Measurements from ENCODE around the gene PITX1.

Gene PITX1

DNA sequence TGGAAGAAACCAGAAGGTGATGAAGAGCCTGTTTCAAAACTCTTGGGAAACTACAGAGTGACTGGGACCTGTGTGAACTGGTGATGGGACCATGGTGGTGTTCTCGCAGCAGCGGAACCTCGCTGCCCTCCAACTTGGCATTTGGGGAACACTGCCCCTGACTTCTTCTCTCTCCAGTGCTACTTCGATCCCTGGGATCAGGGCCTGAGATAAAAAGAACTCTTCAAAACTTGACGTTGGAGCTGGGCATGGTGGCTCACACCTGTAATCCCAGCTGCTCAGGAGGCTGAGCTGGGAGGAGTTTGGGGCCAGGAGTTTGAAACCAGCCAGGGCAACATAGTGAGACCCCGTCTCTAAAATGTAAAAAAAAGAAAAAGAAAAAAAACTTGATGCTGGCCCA lies 18.1 kb downstream of the PITX1 start:
- no peak for FAIRE-seq
- DNase-seq (ENCODE audit: insufficient read length, low spot score), result no peak
- no peak for TF ChIP-seq POU2F2 (IDR thresholded peaks at IDR 0.05; ENCODE audit: low read depth, low read length)
- TF ChIP-seq TAF1 (IDR thresholded peaks at IDR 0.05; ENCODE audit: low read depth, low read length), result no peak
- no peak for TF ChIP-seq POLR2AphosphoS5 (IDR thresholded peaks at IDR 0.05; ENCODE audit: low read depth, low read length)
- TF ChIP-seq POLR2A (IDR thresholded peaks at IDR 0.05; ENCODE audit: low read depth, low read length), result no peak
- no peak for TF ChIP-seq SPI1 (IDR thresholded peaks at IDR 0.05; ENCODE audit: low read depth, low read length)
- no peak for TF ChIP-seq PAX5 (IDR thresholded peaks at IDR 0.05; ENCODE audit: insufficient read depth, low read length, severe bottlenecking)

- no peak for FAIRE-seq
- no peak for DNase-seq (ENCODE audit: insufficient read length, low spot score)
- TF ChIP-seq POLR2A (IDR thresholded peaks at IDR 0.05; ENCODE audit: low read depth, low read length), result no peak
- no peak for TF ChIP-seq POLR2AphosphoS5 (IDR thresholded peaks at IDR 0.05; ENCODE audit: low read depth, low read length)
- no peak for TF ChIP-seq TAF1 (IDR thresholded peaks at IDR 0.05; ENCODE audit: low read depth, low read length)
- TF ChIP-seq SPI1 (IDR thresholded peaks at IDR 0.05; ENCODE audit: low read depth, low read length), result no peak
- TF ChIP-seq POU2F2 (IDR thresholded peaks at IDR 0.05; ENCODE audit: low read depth, low read length), result no peak
- no peak for TF ChIP-seq PAX5 (IDR thresholded peaks at IDR 0.05; ENCODE audit: insufficient read depth, low read length, severe bottlenecking)
Measured at GRCh38 chr5:135013947-135014570, 20.0 kb downstream of the PITX1 start.

DNA sequence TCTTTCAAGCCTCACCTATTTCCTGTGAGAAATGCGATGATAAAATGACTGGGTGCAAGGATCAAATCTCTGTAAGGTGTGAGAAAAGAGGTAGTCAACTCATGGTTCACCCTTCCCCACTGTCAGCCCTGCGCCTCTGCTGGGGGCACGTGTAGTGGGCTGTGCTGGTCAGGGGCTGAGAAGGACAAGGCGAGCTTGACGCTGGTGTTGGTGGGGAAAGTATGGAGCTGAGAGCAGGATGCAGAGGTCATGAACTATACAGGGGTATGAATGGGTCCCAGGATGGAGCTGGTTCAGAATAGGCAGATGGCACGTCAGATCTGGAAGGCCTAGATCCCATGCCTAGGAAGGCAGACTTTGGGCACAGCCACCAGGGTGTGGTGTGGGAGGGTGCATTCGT lies 20.6 kb downstream of the PITX1 start:
- TF ChIP-seq SPI1 (IDR thresholded peaks at IDR 0.05; ENCODE audit: low read depth, low read length) (no peak), POLR2AphosphoS5 (IDR thresholded peaks at IDR 0.05; ENCODE audit: low read depth, low read length) (no peak), PAX5 (IDR thresholded peaks at IDR 0.05; ENCODE audit: insufficient read depth, low read length, severe bottlenecking) (no peak), POLR2A (IDR thresholded peaks at IDR 0.05; ENCODE audit: low read depth, low read length) (no peak), POU2F2 (IDR thresholded peaks at IDR 0.05; ENCODE audit: low read depth, low read length) (no peak), TAF1 (IDR thresholded peaks at IDR 0.05; ENCODE audit: low read depth, low read length) (no peak)
- FAIRE-seq (no peak), DNase-seq (ENCODE audit: insufficient read length, low spot score) (no peak)

- DNase-seq (ENCODE audit: insufficient read length, low spot score), result no peak
- no peak for FAIRE-seq
- TF ChIP-seq SPI1 (IDR thresholded peaks at IDR 0.05; ENCODE audit: low read depth, low read length), result no peak
- no peak for TF ChIP-seq PAX5 (IDR thresholded peaks at IDR 0.05; ENCODE audit: insufficient read depth, low read length, severe bottlenecking)
- no peak for TF ChIP-seq POLR2AphosphoS5 (IDR thresholded peaks at IDR 0.05; ENCODE audit: low read depth, low read length)
- TF ChIP-seq TAF1 (IDR thresholded peaks at IDR 0.05; ENCODE audit: low read depth, low read length), result no peak
- TF ChIP-seq POLR2A (IDR thresholded peaks at IDR 0.05; ENCODE audit: low read depth, low read length), result no peak
Measured at GRCh38 chr5:135012951-135013391, 21.1 kb downstream of the PITX1 start.

GRCh38 chr5:135012033-135012588 lies 21.9 kb downstream of the PITX1 start:
- DNase-seq (ENCODE audit: insufficient read length, low spot score) (no peak), FAIRE-seq (no peak)
- TF ChIP-seq PAX5 (IDR thresholded peaks at IDR 0.05; ENCODE audit: insufficient read depth, low read length, severe bottlenecking), result no peak
- TF ChIP-seq POLR2A (IDR thresholded peaks at IDR 0.05; ENCODE audit: low read depth, low read length), result no peak
- no peak for TF ChIP-seq TAF1 (IDR thresholded peaks at IDR 0.05; ENCODE audit: low read depth, low read length)
- no peak for TF ChIP-seq SPI1 (IDR thresholded peaks at IDR 0.05; ENCODE audit: low read depth, low read length)
- TF ChIP-seq POLR2AphosphoS5 (IDR thresholded peaks at IDR 0.05; ENCODE audit: low read depth, low read length), result no peak
- TF ChIP-seq POU2F2 (IDR thresholded peaks at IDR 0.05; ENCODE audit: low read depth, low read length), result no peak

DNA sequence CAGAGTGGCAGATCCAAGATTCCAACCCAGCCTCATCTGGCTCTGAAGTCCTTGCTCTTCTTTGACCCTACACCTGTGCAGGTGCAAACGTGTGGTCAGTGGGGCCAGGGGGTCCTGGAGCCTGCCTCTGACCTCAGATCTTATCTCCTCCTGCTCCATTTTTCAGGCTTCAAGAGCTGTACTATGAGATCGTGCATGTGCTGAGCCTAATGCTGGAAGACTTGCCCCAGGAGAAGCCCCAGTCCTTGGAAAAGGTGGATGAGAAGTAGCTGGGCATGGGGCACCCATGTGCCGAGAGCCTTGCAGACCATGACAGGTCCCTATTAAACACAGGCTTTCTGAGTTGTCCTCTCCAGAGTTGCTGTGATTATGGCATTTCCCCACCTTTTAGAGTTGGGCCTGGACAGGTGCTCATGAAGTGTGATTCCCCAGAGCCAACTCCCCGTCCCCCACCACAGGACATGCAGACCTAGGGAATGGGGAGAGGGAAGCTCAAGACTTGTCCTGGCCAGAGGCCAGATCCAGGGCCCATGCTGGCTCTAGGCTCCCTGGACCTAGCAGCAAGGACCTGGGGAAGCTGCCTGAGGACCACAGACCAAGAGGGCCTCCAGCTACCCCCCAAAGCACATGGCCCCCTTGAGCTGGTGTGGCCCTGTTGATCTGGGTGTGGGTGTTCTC lies 22.5 kb downstream of the PITX1 start:
- TF ChIP-seq PAX5 (IDR thresholded peaks at IDR 0.05; ENCODE audit: insufficient read depth, low read length, severe bottlenecking) (no peak), POLR2A (IDR thresholded peaks at IDR 0.05; ENCODE audit: low read depth, low read length) (no peak), POLR2AphosphoS5 (IDR thresholded peaks at IDR 0.05; ENCODE audit: low read depth, low read length) (no peak), POU2F2 (IDR thresholded peaks at IDR 0.05; ENCODE audit: low read depth, low read length) (no peak), SPI1 (IDR thresholded peaks at IDR 0.05; ENCODE audit: low read depth, low read length) (no peak), TAF1 (IDR thresholded peaks at IDR 0.05; ENCODE audit: low read depth, low read length) (no peak)
- DNase-seq (ENCODE audit: insufficient read length, low spot score) (no peak), FAIRE-seq (no peak)

- TF ChIP-seq SPI1 (IDR thresholded peaks at IDR 0.05; ENCODE audit: low read depth, low read length), result no peak
- TF ChIP-seq PAX5 (IDR thresholded peaks at IDR 0.05; ENCODE audit: insufficient read depth, low read length, severe bottlenecking), result no peak
- TF ChIP-seq TAF1 (IDR thresholded peaks at IDR 0.05; ENCODE audit: low read depth, low read length), result no peak
- no peak for TF ChIP-seq POLR2AphosphoS5 (IDR thresholded peaks at IDR 0.05; ENCODE audit: low read depth, low read length)
- no peak for TF ChIP-seq POLR2A (IDR thresholded peaks at IDR 0.05; ENCODE audit: low read depth, low read length)
- TF ChIP-seq POU2F2 (IDR thresholded peaks at IDR 0.05; ENCODE audit: low read depth, low read length), result no peak
- DNase-seq (ENCODE audit: insufficient read length, low spot score) (no peak), FAIRE-seq (no peak)
Measured at GRCh38 chr5:135010502-135011354, 23.3 kb downstream of the PITX1 start.

DNA sequence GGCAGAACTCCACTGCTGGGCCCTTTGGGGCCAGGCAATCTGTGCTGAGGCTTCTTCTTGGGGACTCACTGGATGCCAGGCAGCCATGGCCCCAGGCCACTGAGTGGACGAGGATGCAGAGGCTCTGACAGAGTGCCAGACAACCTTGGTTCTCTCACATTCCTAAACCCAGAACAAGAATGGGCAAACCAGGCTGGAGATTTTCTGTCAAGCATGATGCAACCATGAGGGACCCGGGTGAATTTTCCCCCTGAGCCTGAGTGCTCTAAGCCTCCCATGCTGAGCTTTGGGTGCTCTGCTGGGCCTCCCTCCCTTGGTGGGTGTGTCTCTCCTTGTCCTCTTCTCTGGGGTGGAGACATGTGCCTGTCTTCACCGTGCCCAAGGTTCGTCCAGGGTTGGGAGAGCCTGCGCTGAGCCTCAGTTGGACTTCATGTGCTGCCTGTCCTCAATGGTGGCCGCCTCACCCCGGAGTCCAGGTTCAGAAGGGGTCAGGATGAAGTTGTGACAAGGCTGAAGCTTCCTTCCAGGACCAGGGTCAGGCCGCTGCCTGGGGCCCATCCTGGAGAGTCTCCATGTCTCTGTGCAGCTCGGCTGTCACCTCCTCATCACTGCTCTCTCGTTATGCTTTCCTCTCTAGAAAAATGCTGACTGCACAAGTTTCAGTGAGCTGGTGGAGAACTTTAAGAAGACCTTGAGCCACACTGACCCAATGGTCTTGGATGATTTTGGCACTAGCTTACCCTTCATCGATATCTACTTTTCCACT lies 24.1 kb downstream of the PITX1 start:
- FAIRE-seq (no peak), DNase-seq (ENCODE audit: insufficient read length, low spot score) (no peak)
- no peak for TF ChIP-seq POLR2A (IDR thresholded peaks at IDR 0.05; ENCODE audit: low read depth, low read length)
- TF ChIP-seq PAX5 (IDR thresholded peaks at IDR 0.05; ENCODE audit: insufficient read depth, low read length, severe bottlenecking), result no peak
- no peak for TF ChIP-seq POLR2AphosphoS5 (IDR thresholded peaks at IDR 0.05; ENCODE audit: low read depth, low read length)
- TF ChIP-seq TAF1 (IDR thresholded peaks at IDR 0.05; ENCODE audit: low read depth, low read length), result no peak
- no peak for TF ChIP-seq POU2F2 (IDR thresholded peaks at IDR 0.05; ENCODE audit: low read depth, low read length)
- TF ChIP-seq SPI1 (IDR thresholded peaks at IDR 0.05; ENCODE audit: low read depth, low read length), result no peak

All from GM12891 (cell line).